H1 (cell line): ENCODE results near the gene SCPEP1. TPM values are rescaled to one million over a fixed set of nuclear protein-coding genes. Genes with fewer than 3 reads are reported as not detected.

Experiments
- polyA plus RNA-seq, 7 experiments: library from polyadenylated mRNA; depleted of rRNA in 3 of 7; stranded (reverse) in 5 of 7; unstranded in 2 of 7; fragments of >200 nt in 5 of 7; fragments of 200-250 nt in 2 of 7; gene quantifications; 1 replicate in 5 of 7; 2 replicates in 1 of 7; 4 replicates in 1 of 7; pipeline versions ENCODE4 v1.2.1 to v1.2.3, GENCODE V29; 2011 to 2013; ENCODE audit warnings: missing spikeins in 2 of 7, mixed read lengths in 2 of 7
- total RNA-seq: library from RNA; stranded (reverse); fragmentation: NEBNext Ultra II Directional; extraction: Animal tissue kit (Norgen Biotek cat#: 25700); gene quantifications from 2 replicates; pipeline ENCODE4 v1.2.1, GENCODE V29; 2021

Gene SCPEP1
- total and polyA plus RNA-seq, 2 of the 8 experiments (the other 6 are each of a cell fraction or from before 2014, with no cell fraction given): 30.7 to 52.6 TPM

Other genes with a start within 250 kb of the SCPEP1 start
- 1.9 and 2.2 TPM in 2 replicates for gene C17orf67, start 144.2 kb upstream of the SCPEP1 start, total RNA-seq
- gene C17orf67, start 144.2 kb upstream of the SCPEP1 start, polyA plus RNA-seq (2011; rRNA removed): 0.52 and 0.67 TPM in 2 replicates
- 7.4 and 7.7 TPM in 2 replicates for gene DGKE, start 144.0 kb upstream of the SCPEP1 start, total RNA-seq
- gene DGKE, start 144.0 kb upstream of the SCPEP1 start, polyA plus RNA-seq (2011; rRNA removed): 1.7 and 3.1 TPM in 2 replicates
- gene TRIM25, start 64.1 kb upstream of the SCPEP1 start, total RNA-seq: 37.3 and 38.9 TPM in 2 replicates
- gene TRIM25, start 64.1 kb upstream of the SCPEP1 start, polyA plus RNA-seq (2011; rRNA removed): 16.6 and 23.0 TPM in 2 replicates
- gene COIL, start 17.1 kb upstream of the SCPEP1 start, total RNA-seq: 21.3 and 23.6 TPM in 2 replicates
- 3.1 and 5.2 TPM in 2 replicates for gene COIL, start 17.1 kb upstream of the SCPEP1 start, polyA plus RNA-seq (2011; rRNA removed)
- gene AKAP1, start 107.1 kb downstream of the SCPEP1 start, total RNA-seq: 110 and 120 TPM in 2 replicates
- 156 and 195 TPM in 2 replicates for gene AKAP1, start 107.1 kb downstream of the SCPEP1 start, polyA plus RNA-seq (2011; rRNA removed)